Sigmoid colon (tissue), 3 donors: ENCODE data around the gene PHF13.

Source experiments
- CTCF ChIP-seq, 4 experiments: fragments of 450-650 bp in 3 of 4; fragments of 200-600 bp in 1 of 4; IDR thresholded peaks; one replicate each; pipeline ENCODE4 v1.5.1; 2016 to 2019; ENCODE audit warnings: antibody characterized with exemption in 4 of 4, mild to moderate bottlenecking in 3 of 4, moderate library complexity in 2 of 4
- POLR2A ChIP-seq, 2 donors: fragments of 450-650 bp; IDR thresholded peaks; one replicate each; pipeline ENCODE4 v1.6.1; 2016; ENCODE audit warnings: antibody characterized with exemption in 2 of 2, mild to moderate bottlenecking in 2 of 2, moderate library complexity in 2 of 2

- TF ChIP-seq POLR2A (IDR thresholded peaks at IDR 0.05) (no peak), CTCF (IDR thresholded peaks at IDR 0.05) (no peak)
Measured at GRCh38 chr1:6660415-6661049, 47.0 kb downstream of the PHF13 start.
